IPS-18a (cell line): ENCODE data around the gene GRM7.

Experiments used
- H3K27ac ChIP-seq: one replicate; pipeline ENCODE4 v1.5.1; 2013; ENCODE audit warnings: low read length
- H3K27me3 ChIP-seq: one replicate; pipeline ENCODE4 v1.6.1; 2013; ENCODE audit warnings: mild to moderate bottlenecking, low read length; ENCODE audit not compliant: control insufficient read depth, insufficient read depth
- H3K36me3 ChIP-seq: one replicate; pipeline ENCODE4 v1.6.1; 2013; ENCODE audit warnings: low read depth, low read length; ENCODE audit not compliant: control insufficient read depth
- H3K4me1 ChIP-seq: one replicate; pipeline ENCODE4 v1.6.1; 2013; ENCODE audit warnings: low read depth, low read length; ENCODE audit not compliant: control insufficient read depth
- H3K4me3 ChIP-seq: one replicate; pipeline ENCODE4 v1.5.1; 2013; ENCODE audit warnings: low read length
- H3K9ac ChIP-seq: one replicate; pipeline ENCODE4 v1.6.1; 2013; ENCODE audit warnings: mild to moderate bottlenecking, low read length, moderate library complexity
- H3K9me3 ChIP-seq: one replicate; pipeline ENCODE4 v1.6.1; 2013; ENCODE audit warnings: low read depth, low read length; ENCODE audit not compliant: control insufficient read depth

The GRM7 gene

DNA sequence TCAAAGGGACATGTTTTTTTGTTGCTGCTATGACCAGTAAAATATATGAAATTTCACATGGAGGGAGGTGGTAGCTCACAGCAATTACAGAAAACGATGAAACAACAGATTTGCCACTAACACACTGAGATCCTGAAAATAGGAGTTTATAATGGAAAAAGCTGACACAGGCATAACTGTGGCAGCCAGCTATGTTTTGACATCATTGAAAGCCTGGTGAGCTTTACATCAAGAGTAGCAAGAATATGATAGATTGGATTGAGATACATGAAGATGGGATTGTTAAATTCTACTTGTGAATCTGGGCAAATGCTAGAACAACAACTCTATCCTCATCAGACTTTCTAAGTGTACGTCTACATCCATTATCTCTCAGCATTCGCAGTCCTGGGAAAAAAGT is 760.7 kb downstream of the GRM7 start:
- Histone ChIP-seq H3K4me1 (no peaks in the 10 kb centered on the region), H3K36me3 (no peaks in the 10 kb centered on the region), H3K27me3 (no peaks in the 10 kb centered on the region), H3K27ac (no peak overlapping the region), H3K4me3 (no peak overlapping the region), H3K9ac (no peak overlapping the region), H3K9me3 (no peaks in the 10 kb centered on the region)

DNA sequence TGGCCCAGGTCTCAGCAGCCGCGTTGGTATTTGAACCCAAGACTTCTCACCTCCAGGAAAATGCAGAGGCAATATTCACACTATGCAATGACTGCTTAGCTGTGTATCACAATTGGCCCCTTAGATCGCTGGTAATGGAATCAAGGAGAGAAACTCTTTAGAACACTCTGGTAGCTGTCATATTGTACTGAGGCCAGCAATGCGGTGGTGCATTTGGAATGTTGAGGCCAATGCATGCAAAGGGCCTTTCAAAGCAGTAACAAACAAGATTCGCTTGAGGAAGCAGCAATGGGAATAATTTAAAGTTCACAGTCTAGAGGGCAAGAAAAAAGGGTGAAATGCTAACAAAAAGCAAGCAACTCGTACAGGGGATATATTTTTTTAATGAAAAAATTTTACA is 764.1 kb downstream of the GRM7 start:
- no peaks in the 10 kb centered on the region for H3K36me3 ChIP-seq
- H3K9me3 ChIP-seq = no peaks in the 10 kb centered on the region
- H3K27ac ChIP-seq = no peak overlapping the region
- H3K4me1 ChIP-seq = no peaks in the 10 kb centered on the region
- no peak overlapping the region for H3K4me3 ChIP-seq
- no peak overlapping the region for H3K9ac ChIP-seq
- no peaks in the 10 kb centered on the region for H3K27me3 ChIP-seq

GRCh38 chr3:7630351-7630911 is 769.5 kb downstream of the GRM7 start:
- no peak overlapping the region for H3K9ac ChIP-seq
- H3K27me3 ChIP-seq = no peaks in the 10 kb centered on the region
- no peaks in the 10 kb centered on the region for H3K36me3 ChIP-seq
- no peaks in the 10 kb centered on the region for H3K9me3 ChIP-seq
- H3K4me3 ChIP-seq = no peak overlapping the region
- H3K4me1 ChIP-seq = no peaks in the 10 kb centered on the region
- H3K27ac ChIP-seq = no peak overlapping the region

DNA sequence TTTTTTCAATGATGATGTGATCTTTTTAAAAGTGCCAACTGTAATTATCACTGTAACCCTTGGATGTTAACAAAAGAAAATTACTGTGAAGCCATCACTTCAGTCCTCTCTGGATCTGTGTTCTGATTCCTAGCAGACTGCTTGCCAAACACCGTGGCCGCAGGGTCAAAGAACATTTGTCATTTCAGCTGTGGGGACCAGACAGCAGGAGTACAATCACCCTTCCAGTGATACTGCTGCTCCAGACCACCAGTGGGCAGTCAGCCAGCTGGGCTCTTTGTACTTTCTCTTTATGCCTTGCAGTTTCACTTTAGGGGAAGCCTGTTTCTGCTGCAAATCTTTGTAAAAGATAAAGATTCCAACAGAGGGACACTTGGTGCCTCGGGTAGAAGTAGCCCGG is 770.0 kb downstream of the GRM7 start:
- Histone ChIP-seq H3K36me3 (no peaks in the 10 kb centered on the region), H3K4me3 (no peak overlapping the region), H3K9me3 (no peaks in the 10 kb centered on the region), H3K27me3 (no peaks in the 10 kb centered on the region), H3K9ac (no peak overlapping the region), H3K27ac (no peak overlapping the region), H3K4me1 (no peaks in the 10 kb centered on the region)

DNA sequence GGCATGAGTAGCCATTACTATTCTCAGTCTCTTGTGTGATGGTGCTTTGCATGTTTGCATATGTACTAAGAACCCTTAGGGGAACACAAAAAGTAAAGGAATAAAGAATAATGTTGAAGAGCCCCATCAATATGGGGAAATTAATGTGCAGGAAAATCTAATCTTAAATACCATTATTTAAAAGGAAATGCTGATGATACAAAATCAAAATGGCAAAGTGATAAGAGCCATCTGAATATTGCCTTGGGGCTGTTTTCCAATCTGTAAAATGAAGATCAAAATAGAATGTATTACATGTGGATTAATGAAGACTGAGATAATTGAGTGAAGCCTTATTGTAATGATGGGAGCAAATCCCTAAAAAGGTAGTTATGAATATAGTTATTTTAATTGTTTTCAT is 771.4 kb downstream of the GRM7 start:
- Histone ChIP-seq H3K9ac (no peak overlapping the region), H3K4me1 (no peaks in the 10 kb centered on the region), H3K27me3 (no peaks in the 10 kb centered on the region), H3K27ac (no peak overlapping the region), H3K36me3 (no peaks in the 10 kb centered on the region), H3K9me3 (no peaks in the 10 kb centered on the region), H3K4me3 (no peak overlapping the region)

DNA sequence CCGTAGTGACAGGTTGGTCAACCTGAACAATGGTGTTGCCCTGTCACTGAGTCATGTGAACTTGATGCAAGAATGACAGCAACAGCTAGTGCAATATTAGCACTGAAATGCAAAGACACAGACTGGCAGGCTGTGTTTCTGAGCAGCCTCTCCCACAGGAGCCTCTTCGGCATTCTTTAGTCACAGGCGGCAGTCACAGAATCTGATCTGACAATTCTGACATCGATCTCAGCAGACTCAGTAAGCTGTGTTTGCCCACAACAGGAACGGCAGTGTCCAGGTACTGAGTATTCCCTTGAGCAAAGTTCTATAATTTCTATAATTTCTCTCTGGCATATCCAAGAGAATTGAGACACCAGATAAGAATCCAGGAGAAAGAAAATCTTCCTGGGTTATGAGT is 776.8 kb downstream of the GRM7 start:
- no peak overlapping the region for H3K27ac ChIP-seq
- no peak overlapping the region for H3K9ac ChIP-seq
- no peak overlapping the region for H3K4me3 ChIP-seq

DNA sequence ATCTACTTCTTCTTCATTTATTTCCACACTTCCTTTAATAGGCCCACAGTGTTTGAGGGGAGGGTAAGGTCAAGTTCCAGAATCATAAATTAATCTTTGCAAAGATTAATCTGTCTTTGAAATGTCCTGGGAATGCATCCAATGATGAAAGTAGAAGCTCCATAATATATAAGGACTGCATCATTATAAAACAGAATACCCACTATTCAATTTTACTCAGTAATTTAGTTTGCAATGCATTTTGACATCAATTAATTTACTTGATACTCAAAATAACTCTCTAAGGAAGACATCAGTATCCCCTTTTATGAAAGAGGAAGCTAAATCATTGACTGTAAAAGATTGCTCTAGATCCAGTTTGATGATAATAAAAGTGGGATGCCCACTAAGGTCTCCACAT is 777.2 kb downstream of the GRM7 start:
- Histone ChIP-seq H3K36me3 (no peaks in the 10 kb centered on the region), H3K27me3 (no peaks in the 10 kb centered on the region), H3K4me1 (no peaks in the 10 kb centered on the region), H3K9ac (no peak overlapping the region), H3K4me3 (no peak overlapping the region), H3K9me3 (no peaks in the 10 kb centered on the region), H3K27ac (no peak overlapping the region)

More for the DNA sequence above, 776.8 kb downstream of the GRM7 start:
- H3K9me3 ChIP-seq = no peaks in the 10 kb centered on the region
- H3K4me1 ChIP-seq = no peaks in the 10 kb centered on the region
- no peaks in the 10 kb centered on the region for H3K36me3 ChIP-seq
- no peaks in the 10 kb centered on the region for H3K27me3 ChIP-seq

DNA sequence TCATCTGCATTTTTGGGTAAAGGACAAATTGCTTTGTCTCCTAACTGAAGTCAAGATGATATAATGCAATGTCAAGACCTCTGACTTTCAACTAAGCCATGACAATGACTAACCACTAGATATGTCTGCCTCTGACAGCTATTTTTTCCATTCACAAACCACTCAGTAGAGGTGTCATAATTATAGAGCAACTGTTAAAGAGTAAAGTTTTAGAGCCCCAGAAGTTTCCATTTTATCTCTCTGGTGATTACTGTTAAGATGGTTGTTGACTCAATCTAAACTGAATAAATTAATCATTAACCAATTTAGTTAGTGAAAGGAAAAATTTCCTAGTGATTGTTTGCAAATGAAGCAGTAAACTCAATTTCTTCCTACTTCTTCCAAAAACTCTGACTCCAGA is 779.9 kb downstream of the GRM7 start:
- H3K27me3 ChIP-seq = no peaks in the 10 kb centered on the region
- H3K9ac ChIP-seq = no peak overlapping the region
- H3K9me3 ChIP-seq = no peaks in the 10 kb centered on the region

DNA sequence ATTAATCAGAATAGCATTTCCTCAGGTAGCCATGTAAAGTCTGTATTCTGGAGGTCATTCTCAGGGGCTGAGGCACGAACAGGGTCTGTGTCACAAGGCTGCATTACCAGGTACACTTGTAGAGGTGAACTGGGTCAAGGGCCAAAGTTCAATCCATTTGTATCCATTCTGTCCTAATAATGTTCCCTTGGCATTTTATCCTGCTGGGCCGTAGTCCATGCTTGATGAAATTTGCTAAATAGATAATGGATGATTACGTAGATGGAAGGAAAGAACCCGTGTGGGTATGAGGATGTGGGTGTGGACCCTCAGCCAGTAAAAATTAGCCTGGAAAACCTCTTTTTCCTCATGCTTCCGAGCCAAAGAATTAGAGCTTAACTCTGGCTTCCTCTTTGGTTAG is 785.9 kb downstream of the GRM7 start:
- Histone ChIP-seq H3K4me3 (no peak overlapping the region), H3K9me3 (no peaks in the 10 kb centered on the region), H3K36me3 (no peaks in the 10 kb centered on the region), H3K9ac (no peak overlapping the region), H3K27me3 (no peaks in the 10 kb centered on the region), H3K27ac (no peak overlapping the region), H3K4me1 (peaks cover 12% of the 10 kb centered on the region)

More for the DNA sequence above, 779.9 kb downstream of the GRM7 start:
- H3K4me1 ChIP-seq = no peaks in the 10 kb centered on the region
- H3K36me3 ChIP-seq = no peaks in the 10 kb centered on the region
- H3K27ac ChIP-seq = no peak overlapping the region
- H3K4me3 ChIP-seq = no peak overlapping the region

GRCh38 chr3:7650466-7650865 is 789.6 kb downstream of the GRM7 start:
- Histone ChIP-seq H3K27ac (no peak overlapping the region), H3K9me3 (no peaks in the 10 kb centered on the region), H3K27me3 (no peaks in the 10 kb centered on the region), H3K9ac (no peak overlapping the region), H3K4me3 (no peak overlapping the region), H3K4me1 (peaks cover 13% of the 10 kb centered on the region), H3K36me3 (no peaks in the 10 kb centered on the region)

DNA sequence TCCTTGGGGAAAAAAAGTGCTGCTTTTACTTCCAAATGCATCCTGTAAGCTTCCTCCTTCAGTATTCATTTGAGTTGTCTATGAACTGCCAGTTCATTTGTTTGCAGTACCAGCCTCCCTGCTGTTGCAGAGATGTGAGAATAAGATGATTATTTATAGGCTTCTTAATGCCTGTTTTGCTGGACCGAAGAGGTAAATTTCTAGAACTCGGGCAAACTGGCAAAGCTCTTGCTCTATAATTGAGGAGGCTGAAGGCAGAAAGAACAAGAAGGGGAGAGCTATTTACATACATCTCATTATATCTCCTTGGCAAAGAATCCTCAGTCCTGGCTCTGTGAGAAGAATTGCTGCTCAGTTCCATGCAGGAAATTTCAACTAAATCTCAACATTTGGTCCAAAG is 790.4 kb downstream of the GRM7 start:
- peaks cover 13% of the 10 kb centered on the region for H3K4me1 ChIP-seq
- H3K9ac ChIP-seq = no peak overlapping the region
- no peaks in the 10 kb centered on the region for H3K27me3 ChIP-seq
- H3K36me3 ChIP-seq = no peaks in the 10 kb centered on the region
- no peaks in the 10 kb centered on the region for H3K9me3 ChIP-seq
- no peak overlapping the region for H3K4me3 ChIP-seq
- no peak overlapping the region for H3K27ac ChIP-seq

GRCh38 chr3:7657214-7658112 is 796.5 kb downstream of the GRM7 start:
- no peaks in the 10 kb centered on the region for H3K27me3 ChIP-seq
- no peak overlapping the region for H3K9ac ChIP-seq
- no peaks in the 10 kb centered on the region for H3K9me3 ChIP-seq
- no peak overlapping the region for H3K27ac ChIP-seq
- no peaks in the 10 kb centered on the region for H3K4me1 ChIP-seq
- H3K36me3 ChIP-seq = no peaks in the 10 kb centered on the region
- no peak overlapping the region for H3K4me3 ChIP-seq
